ENCODE results near the gene PLBD2.

PLBD2 gene

GRCh38 chr12:113358381-113359132, at the start of gene PLBD2:
Gene PLBD2 (plus strand): TSS chr12:113358587. CDS start chr12:113358601, 14 bp downstream.
- peak; percentile 98 to 99 (median 99) for DNase-seq

- peak in 1 of 3 donors; percentile 13 for DNase-seq
Observed at GRCh38 chr12:113310489-113310888, 47.9 kb upstream of the PLBD2 start.

- no peak for DNase-seq
Observed at GRCh38 chr12:113314121-113314529, 44.3 kb upstream of the PLBD2 start.

GRCh38 chr12:113315358-113315757, 43.0 kb upstream of the PLBD2 start:
- no peak for DNase-seq

GRCh38 chr12:113316155-113316554, 42.2 kb upstream of the PLBD2 start:
- no peak for DNase-seq

- no peak for DNase-seq
Observed at GRCh38 chr12:113317122-113317521, 41.3 kb upstream of the PLBD2 start.

- no peak for DNase-seq
Observed at GRCh38 chr12:113318046-113318656, 40.2 kb upstream of the PLBD2 start.

- DNase-seq, result no peak
Observed at GRCh38 chr12:113318900-113319628, 39.3 kb upstream of the PLBD2 start.

GRCh38 chr12:113320401-113320800, 38.0 kb upstream of the PLBD2 start:
- DNase-seq, result no peak

- peak; percentile 78 to 93 (median 92) for DNase-seq
Observed at GRCh38 chr12:113322343-113322742, 36.0 kb upstream of the PLBD2 start.

- no peak for DNase-seq
Observed at GRCh38 chr12:113325916-113326315, 32.5 kb upstream of the PLBD2 start.

GRCh38 chr12:113326775-113327395, 31.5 kb upstream of the PLBD2 start:
- no peak for DNase-seq

GRCh38 chr12:113328368-113328889, 30.0 kb upstream of the PLBD2 start:
- no peak for DNase-seq

GRCh38 chr12:113329022-113329790, 29.2 kb upstream of the PLBD2 start:
- DNase-seq, result no peak

GRCh38 chr12:113329791-113330417, 28.5 kb upstream of the PLBD2 start:
- no peak for DNase-seq

GRCh38 chr12:113330505-113330904, 27.9 kb upstream of the PLBD2 start:
- no peak for DNase-seq

GRCh38 chr12:113332688-113333417, 25.5 kb upstream of the PLBD2 start:
- peak; percentile 28 to 54 (median 38) for DNase-seq

GRCh38 chr12:113333418-113333750, 25.0 kb upstream of the PLBD2 start:
- DNase-seq, result no peak

GRCh38 chr12:113333877-113334785, 24.3 kb upstream of the PLBD2 start:
- peak; percentile 70 to 82 (median 76) for DNase-seq
